PC-9 (cell line): ENCODE data around the gene CNTNAP5. TPM values are rescaled to one million over a fixed set of nuclear protein-coding genes. Genes with fewer than 3 reads are reported as not detected.

Source experiments
- BruUV-seq: library from RNA; stranded (reverse); fragments of 400-500 nt; replicated peaks from 2 replicates; lab custom pipeline; 2021; lab: Mats Ljungman, UMichigan
- CTCF ChIA-PET: fragments of 300-600 bp; sonication (Branson Sonifier 250); formaldehyde crosslinking; loops from one replicate; lab custom pipeline; 2022; ENCODE audit warnings: antibody characterized with exemption; lab: Charles Lee
- POLR2A ChIA-PET: fragments of 300-600 bp; sonication (Branson Sonifier 250); formaldehyde crosslinking; loops from one replicate; lab custom pipeline; 2022; ENCODE audit warnings: antibody characterized with exemption; ENCODE audit not compliant: unreplicated experiment; lab: Charles Lee
- DNase-seq, 2 experiments: peaks; one replicate each; pipeline versions ENCODE4 v3.0.0 to v3.0.0-alpha.2; 2015 to 2022; ENCODE audit warnings: mixed read lengths in 1 of 2
- H2AFZ ChIP-seq: fragments of 200-600 bp; sonication (generic); 2 replicates; pipeline ENCODE4 v1.8.1; 2017; ENCODE audit warnings: antibody characterized with exemption
- H3F3A ChIP-seq: fragments of 200-600 bp; sonication (generic); 2 replicates; pipeline ENCODE4 v1.8.1; 2017; ENCODE audit warnings: antibody characterized with exemption, mild to moderate bottlenecking, low read depth; ENCODE audit not compliant: insufficient read depth
- H3K27ac ChIP-seq: fragments of 200-600 bp; sonication (generic); 2 replicates; pipeline ENCODE4 v1.6.1; 2016; ENCODE audit warnings: mixed run types
- H3K27me3 ChIP-seq: fragments of 200-600 bp; sonication (generic); 2 replicates; pipeline ENCODE4 v1.6.1; 2016; ENCODE audit warnings: low read depth, mixed run types; ENCODE audit not compliant: insufficient read depth
- H3K36me3 ChIP-seq: fragments of 200-600 bp; sonication (generic); 2 replicates; pipeline ENCODE4 v1.6.1; 2016; ENCODE audit warnings: low read depth, mixed run types
- H3K4me1 ChIP-seq: fragments of 200-600 bp; sonication (generic); replicated peaks from 2 replicates; pipeline ENCODE4 v1.6.1; 2016; ENCODE audit warnings: mixed run types; ENCODE audit not compliant: insufficient read depth
- H3K4me2 ChIP-seq: fragments of 200-600 bp; sonication (generic); 2 replicates; pipeline ENCODE4 v1.6.1; 2017; ENCODE audit warnings: mixed run types
- H3K4me3 ChIP-seq: fragments of 200-600 bp; sonication (generic); 2 replicates; pipeline ENCODE4 v1.6.1; 2016; ENCODE audit warnings: mixed run types
- H3K79me2 ChIP-seq: fragments of 200-600 bp; sonication (generic); 2 replicates; pipeline ENCODE4 v1.6.1; 2017; ENCODE audit warnings: low read depth, mixed run types
- H3K9me2 ChIP-seq: fragments of 200-600 bp; sonication (generic); 2 replicates; pipeline ENCODE4 v1.8.1; 2017; ENCODE audit warnings: mild to moderate bottlenecking; ENCODE audit not compliant: insufficient read depth
- H3K9me3 ChIP-seq: fragments of 200-600 bp; sonication (generic); 2 replicates; pipeline ENCODE4 v1.8.1; 2016; ENCODE audit warnings: low read depth; ENCODE audit not compliant: insufficient read depth
- H4K20me1 ChIP-seq: fragments of 200-600 bp; sonication (generic); 2 replicates; pipeline ENCODE4 v1.8.1; 2017; ENCODE audit not compliant: insufficient read depth
- EZH2 ChIP-seq: fragments of 200-600 bp; sonication (generic); IDR thresholded peaks from 2 replicates; pipeline ENCODE4 v1.8.0; 2017; ENCODE audit warnings: antibody characterized with exemption, low read depth
- intact Hi-C: fragments of 100-400 bp; cut with micrococcal nuclease; formaldehyde crosslinking; loops from one replicate; pipeline ENCODE4 v1.10.0; 2022; ENCODE audit not compliant: unreplicated experiment
- total RNA-seq: library from RNA; stranded (reverse); gene quantifications from 2 replicates; pipeline ENCODE4 v1.2.3, GENCODE V29; 2021
- TF ChIP-seq, protein P1 (sequence below): fragments of 200-600 bp; sonication (generic); conservative IDR thresholded peaks from 2 replicates; pipeline ENCODE4 v1.6.1; 2017; ENCODE audit warnings: mixed run types, antibody characterized with exemption, mild to moderate bottlenecking, moderate library complexity

The CNTNAP5 gene
- total RNA-seq, 1 experiment from 2014 or later, result not detected

- Histone ChIP-seq H3K27me3 (no peaks in the 10 kb centered on the region), H3K4me3 (no peak overlapping the region), H4K20me1 (no peaks in the 10 kb centered on the region), H2AFZ (no peak overlapping the region), H3K36me3 (no peaks in the 10 kb centered on the region), H3F3A (no peaks in the 10 kb centered on the region), H3K27ac (no peak overlapping the region), H3K4me2 (no peak overlapping the region), H3K9me2 (no peaks in the 10 kb centered on the region), H3K9me3 (no peaks in the 10 kb centered on the region), H3K4me1 (no peaks in the 10 kb centered on the region), H3K79me2 (no peaks in the 10 kb centered on the region)
- TF ChIP-seq EZH2, result no peak
- TF ChIP-seq, protein P1, sequence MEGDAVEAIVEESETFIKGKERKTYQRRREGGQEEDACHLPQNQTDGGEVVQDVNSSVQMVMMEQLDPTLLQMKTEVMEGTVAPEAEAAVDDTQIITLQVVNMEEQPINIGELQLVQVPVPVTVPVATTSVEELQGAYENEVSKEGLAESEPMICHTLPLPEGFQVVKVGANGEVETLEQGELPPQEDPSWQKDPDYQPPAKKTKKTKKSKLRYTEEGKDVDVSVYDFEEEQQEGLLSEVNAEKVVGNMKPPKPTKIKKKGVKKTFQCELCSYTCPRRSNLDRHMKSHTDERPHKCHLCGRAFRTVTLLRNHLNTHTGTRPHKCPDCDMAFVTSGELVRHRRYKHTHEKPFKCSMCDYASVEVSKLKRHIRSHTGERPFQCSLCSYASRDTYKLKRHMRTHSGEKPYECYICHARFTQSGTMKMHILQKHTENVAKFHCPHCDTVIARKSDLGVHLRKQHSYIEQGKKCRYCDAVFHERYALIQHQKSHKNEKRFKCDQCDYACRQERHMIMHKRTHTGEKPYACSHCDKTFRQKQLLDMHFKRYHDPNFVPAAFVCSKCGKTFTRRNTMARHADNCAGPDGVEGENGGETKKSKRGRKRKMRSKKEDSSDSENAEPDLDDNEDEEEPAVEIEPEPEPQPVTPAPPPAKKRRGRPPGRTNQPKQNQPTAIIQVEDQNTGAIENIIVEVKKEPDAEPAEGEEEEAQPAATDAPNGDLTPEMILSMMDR, result no peak
- ChIA-PET POLR2A (no interaction called here), CTCF (no interaction called here)
- BruUV-seq, result no TSS peak
- intact Hi-C loops, result no loop called here
- no peak for DNase-seq
These were observed 79.8 kb downstream of the CNTNAP5 start for GRCh38 chr2:124104914-124105313.

- Histone ChIP-seq H3K27me3 (no peaks in the 10 kb centered on the region), H3K4me1 (no peaks in the 10 kb centered on the region), H2AFZ (no peak overlapping the region), H3K79me2 (no peaks in the 10 kb centered on the region), H3K36me3 (no peaks in the 10 kb centered on the region), H3K27ac (no peak overlapping the region), H3F3A (no peaks in the 10 kb centered on the region), H4K20me1 (0 out of 2 replicates have a peak, but pooled peaks cover 4% of the 10 kb centered on the region), H3K4me3 (no peak overlapping the region), H3K9me3 (no peaks in the 10 kb centered on the region), H3K9me2 (no peaks in the 10 kb centered on the region), H3K4me2 (no peak overlapping the region)
- POLR2A ChIA-PET, result no interaction called here
- intact Hi-C loops, result no loop called here
- TF ChIP-seq, protein P1, result no peak
- TF ChIP-seq EZH2, result no peak
- BruUV-seq, result no TSS peak
- no peak for DNase-seq
- CTCF ChIA-PET, result no interaction called here
These were observed 87.1 kb downstream of the CNTNAP5 start for GRCh38 chr2:124112206-124112605.

GRCh38 chr2:124112966-124113365 is 87.9 kb downstream of the CNTNAP5 start:
- no TSS peak for BruUV-seq
- Histone ChIP-seq H3K9me2 (no peaks in the 10 kb centered on the region), H3K4me3 (no peak overlapping the region), H2AFZ (no peak overlapping the region), H3K27ac (no peak overlapping the region), H4K20me1 (0 out of 2 replicates have a peak, but pooled peaks cover 4% of the 10 kb centered on the region), H3K79me2 (no peaks in the 10 kb centered on the region), H3K4me2 (no peak overlapping the region), H3K9me3 (no peaks in the 10 kb centered on the region), H3K27me3 (no peaks in the 10 kb centered on the region), H3K36me3 (no peaks in the 10 kb centered on the region), H3K4me1 (no peaks in the 10 kb centered on the region), H3F3A (no peaks in the 10 kb centered on the region)
- ChIA-PET CTCF (no interaction called here), POLR2A (no interaction called here)
- no peak for TF ChIP-seq EZH2
- TF ChIP-seq, protein P1, result no peak
- DNase-seq, result no peak
- intact Hi-C loops, result no loop called here
